ENCODE data around the gene TCF4.

DNA sequence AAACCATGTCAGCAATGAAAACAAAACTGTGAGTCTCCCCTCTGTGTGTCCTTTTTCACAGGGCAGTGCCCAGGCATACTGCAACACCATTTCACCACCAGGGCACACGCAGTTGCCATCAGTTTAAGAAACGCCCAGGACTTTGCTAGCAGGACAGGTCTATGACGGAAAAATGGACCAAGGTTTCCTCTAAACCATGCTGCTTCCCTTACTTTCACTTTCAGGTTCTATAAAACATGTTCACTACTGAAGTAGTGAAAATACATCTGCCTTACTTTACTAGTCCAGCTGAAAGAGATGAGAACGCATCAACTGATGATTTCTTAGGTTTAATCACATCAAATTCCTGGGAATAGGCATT lies 110.5 kb downstream of the TCF4 start:
- TF ChIP-seq, protein P1, sequence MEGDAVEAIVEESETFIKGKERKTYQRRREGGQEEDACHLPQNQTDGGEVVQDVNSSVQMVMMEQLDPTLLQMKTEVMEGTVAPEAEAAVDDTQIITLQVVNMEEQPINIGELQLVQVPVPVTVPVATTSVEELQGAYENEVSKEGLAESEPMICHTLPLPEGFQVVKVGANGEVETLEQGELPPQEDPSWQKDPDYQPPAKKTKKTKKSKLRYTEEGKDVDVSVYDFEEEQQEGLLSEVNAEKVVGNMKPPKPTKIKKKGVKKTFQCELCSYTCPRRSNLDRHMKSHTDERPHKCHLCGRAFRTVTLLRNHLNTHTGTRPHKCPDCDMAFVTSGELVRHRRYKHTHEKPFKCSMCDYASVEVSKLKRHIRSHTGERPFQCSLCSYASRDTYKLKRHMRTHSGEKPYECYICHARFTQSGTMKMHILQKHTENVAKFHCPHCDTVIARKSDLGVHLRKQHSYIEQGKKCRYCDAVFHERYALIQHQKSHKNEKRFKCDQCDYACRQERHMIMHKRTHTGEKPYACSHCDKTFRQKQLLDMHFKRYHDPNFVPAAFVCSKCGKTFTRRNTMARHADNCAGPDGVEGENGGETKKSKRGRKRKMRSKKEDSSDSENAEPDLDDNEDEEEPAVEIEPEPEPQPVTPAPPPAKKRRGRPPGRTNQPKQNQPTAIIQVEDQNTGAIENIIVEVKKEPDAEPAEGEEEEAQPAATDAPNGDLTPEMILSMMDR (IDR thresholded peaks at IDR 0.05) = peak in 3 of 6 experiments; percentile 20 to 49 (median 20)
- no peak for TF ChIP-seq POLR2A (IDR thresholded peaks at IDR 0.05)
- peak in 1 of 2 donors; percentile 30 for TF ChIP-seq POLR2AphosphoS5 (IDR thresholded peaks at IDR 0.05)
- no peak for TF ChIP-seq EP300 (IDR thresholded peaks at IDR 0.05)

All from upper lobe of left lung (tissue), 4 donors.